ENCODE results near the gene FAM234A. TPM values are rescaled to one million over a fixed set of nuclear protein-coding genes. Genes with fewer than 3 reads are reported as not detected.
"Not testable (repeated sequence)": the region's sequence is repeated elsewhere in the genome, so short reads cannot be mapped to it uniquely, and the experiment has no call there.

FAM234A gene
- total RNA-seq, 1 donor from 2014 or later: 171 TPM

DNA sequence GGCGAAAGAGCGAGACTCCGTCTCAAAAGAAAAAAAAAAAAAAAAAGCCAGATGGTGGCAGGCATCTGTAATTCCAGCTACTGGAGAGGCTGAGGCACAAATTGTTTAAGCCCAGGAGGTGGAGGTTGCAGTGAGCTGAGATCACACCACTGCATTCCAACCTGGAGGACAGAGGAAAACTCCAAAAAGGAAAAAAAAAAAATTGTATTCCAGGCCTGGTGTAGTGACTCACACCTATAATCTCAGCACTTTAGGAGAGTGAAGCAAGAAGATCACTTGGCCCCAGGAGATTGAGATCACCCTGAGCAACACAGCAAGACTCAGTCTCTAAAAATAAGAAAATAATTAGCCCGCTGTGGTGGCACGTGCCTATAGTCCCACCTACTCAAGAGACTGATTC is 34.2 kb upstream of the FAM234A start:
- TF ChIP-seq, protein P1, sequence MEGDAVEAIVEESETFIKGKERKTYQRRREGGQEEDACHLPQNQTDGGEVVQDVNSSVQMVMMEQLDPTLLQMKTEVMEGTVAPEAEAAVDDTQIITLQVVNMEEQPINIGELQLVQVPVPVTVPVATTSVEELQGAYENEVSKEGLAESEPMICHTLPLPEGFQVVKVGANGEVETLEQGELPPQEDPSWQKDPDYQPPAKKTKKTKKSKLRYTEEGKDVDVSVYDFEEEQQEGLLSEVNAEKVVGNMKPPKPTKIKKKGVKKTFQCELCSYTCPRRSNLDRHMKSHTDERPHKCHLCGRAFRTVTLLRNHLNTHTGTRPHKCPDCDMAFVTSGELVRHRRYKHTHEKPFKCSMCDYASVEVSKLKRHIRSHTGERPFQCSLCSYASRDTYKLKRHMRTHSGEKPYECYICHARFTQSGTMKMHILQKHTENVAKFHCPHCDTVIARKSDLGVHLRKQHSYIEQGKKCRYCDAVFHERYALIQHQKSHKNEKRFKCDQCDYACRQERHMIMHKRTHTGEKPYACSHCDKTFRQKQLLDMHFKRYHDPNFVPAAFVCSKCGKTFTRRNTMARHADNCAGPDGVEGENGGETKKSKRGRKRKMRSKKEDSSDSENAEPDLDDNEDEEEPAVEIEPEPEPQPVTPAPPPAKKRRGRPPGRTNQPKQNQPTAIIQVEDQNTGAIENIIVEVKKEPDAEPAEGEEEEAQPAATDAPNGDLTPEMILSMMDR (IDR thresholded peaks at IDR 0.05): no peak
- H3K9me3 Mint-ChIP-seq (ENCODE audit: unreplicated experiment): no peaks in the 10 kb centered on the region
- H3K4me3 Mint-ChIP-seq (ENCODE audit: unreplicated experiment): no peak overlapping the region
- H3K27ac Mint-ChIP-seq (ENCODE audit: unreplicated experiment): no peak overlapping the region
- DNase-seq (ENCODE audit: extremely low spot score, unreplicated experiment): no peak
- H3K36me3 Mint-ChIP-seq (ENCODE audit: unreplicated experiment): peaks cover 22% of the 10 kb centered on the region
- H3K27me3 Mint-ChIP-seq (ENCODE audit: unreplicated experiment): no peaks in the 10 kb centered on the region
- no peaks in the 10 kb centered on the region for H3K4me1 Mint-ChIP-seq (ENCODE audit: unreplicated experiment)

DNA sequence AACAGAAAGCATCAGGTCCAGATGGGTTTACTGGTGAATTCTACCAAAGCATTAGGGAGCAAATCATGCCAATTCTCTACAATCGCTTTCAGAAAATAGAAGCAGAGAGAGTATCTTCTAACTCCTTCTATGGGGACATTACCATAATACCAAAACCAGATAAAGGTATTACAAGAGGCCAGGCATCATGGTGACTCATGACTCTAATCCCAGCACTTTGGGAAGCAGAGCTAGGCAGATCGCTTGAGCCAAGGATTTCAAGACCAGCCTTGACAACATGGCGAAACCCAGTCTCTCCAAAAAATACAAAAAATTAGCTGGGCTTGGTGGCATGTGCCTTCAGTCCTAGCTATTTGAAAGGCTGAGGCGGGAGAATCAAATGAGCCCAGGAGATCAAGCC is 31.4 kb upstream of the FAM234A start:
- no peak for DNase-seq (ENCODE audit: extremely low spot score, unreplicated experiment)
- TF ChIP-seq, protein P1 (IDR thresholded peaks at IDR 0.05): no peak
- H3K9me3 Mint-ChIP-seq (ENCODE audit: unreplicated experiment): no peaks in the 10 kb centered on the region

DNA sequence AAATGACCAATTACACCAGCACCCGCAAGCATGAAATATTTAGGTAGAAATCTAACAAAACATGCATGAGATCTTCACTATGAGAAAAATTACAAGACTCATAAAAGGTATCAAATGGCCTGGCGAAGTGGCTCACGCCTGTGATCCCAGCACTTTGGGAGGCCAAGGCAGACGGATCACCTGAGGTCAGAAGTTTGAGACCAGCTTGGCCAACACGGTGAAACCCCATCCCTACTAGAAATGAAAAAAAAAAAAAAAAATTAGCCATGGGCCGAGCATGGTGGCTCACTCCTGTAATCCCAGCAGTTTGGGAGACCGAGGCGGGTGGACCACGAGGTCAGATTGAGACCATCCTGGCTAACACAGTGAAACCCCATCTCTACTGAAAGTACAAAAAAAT is 30.6 kb upstream of the FAM234A start:
- DNase-seq (ENCODE audit: extremely low spot score, unreplicated experiment); H3K9me3 Mint-ChIP-seq (ENCODE audit: unreplicated experiment); H3K27me3 Mint-ChIP-seq (ENCODE audit: unreplicated experiment); H3K27ac Mint-ChIP-seq (ENCODE audit: unreplicated experiment); H3K4me3 Mint-ChIP-seq (ENCODE audit: unreplicated experiment); H3K4me1 Mint-ChIP-seq (ENCODE audit: unreplicated experiment): not testable (repeated sequence)
- H3K36me3 Mint-ChIP-seq (ENCODE audit: unreplicated experiment): peaks cover 34% of the 10 kb centered on the region

More for the DNA sequence above, 31.4 kb upstream of the FAM234A start:
- Mint-ChIP-seq H3K27me3 (ENCODE audit: unreplicated experiment) (no peaks in the 10 kb centered on the region), H3K4me3 (ENCODE audit: unreplicated experiment) (no peak overlapping the region), H3K36me3 (ENCODE audit: unreplicated experiment) (peaks cover 36% of the 10 kb centered on the region), H3K4me1 (ENCODE audit: unreplicated experiment) (no peaks in the 10 kb centered on the region), H3K27ac (ENCODE audit: unreplicated experiment) (no peak overlapping the region)

DNA sequence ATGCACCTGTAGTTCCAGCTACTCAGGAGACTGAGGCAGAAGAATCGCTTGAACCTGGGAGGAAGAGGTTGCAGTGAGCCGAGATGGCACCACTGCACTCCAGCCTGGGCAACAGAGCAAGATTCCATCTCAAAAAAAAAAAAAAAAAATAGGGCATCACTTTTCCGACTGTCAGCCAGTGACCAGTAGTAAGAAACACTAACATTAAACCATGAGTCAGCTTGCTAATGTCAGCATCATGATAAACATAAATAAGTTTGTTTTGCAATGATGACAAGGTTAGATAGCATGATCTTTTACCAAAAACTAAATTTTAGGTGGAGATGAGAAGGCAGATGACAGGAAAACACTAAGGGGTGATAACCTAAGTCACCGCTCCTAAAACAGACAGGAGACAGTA is 25.3 kb upstream of the FAM234A start:
- not testable (repeated sequence) for H3K27ac Mint-ChIP-seq (ENCODE audit: unreplicated experiment); DNase-seq (ENCODE audit: extremely low spot score, unreplicated experiment); H3K4me3 Mint-ChIP-seq (ENCODE audit: unreplicated experiment); H3K9me3 Mint-ChIP-seq (ENCODE audit: unreplicated experiment); H3K4me1 Mint-ChIP-seq (ENCODE audit: unreplicated experiment); H3K27me3 Mint-ChIP-seq (ENCODE audit: unreplicated experiment)
- peaks cover 31% of the 10 kb centered on the region for H3K36me3 Mint-ChIP-seq (ENCODE audit: unreplicated experiment)

DNA sequence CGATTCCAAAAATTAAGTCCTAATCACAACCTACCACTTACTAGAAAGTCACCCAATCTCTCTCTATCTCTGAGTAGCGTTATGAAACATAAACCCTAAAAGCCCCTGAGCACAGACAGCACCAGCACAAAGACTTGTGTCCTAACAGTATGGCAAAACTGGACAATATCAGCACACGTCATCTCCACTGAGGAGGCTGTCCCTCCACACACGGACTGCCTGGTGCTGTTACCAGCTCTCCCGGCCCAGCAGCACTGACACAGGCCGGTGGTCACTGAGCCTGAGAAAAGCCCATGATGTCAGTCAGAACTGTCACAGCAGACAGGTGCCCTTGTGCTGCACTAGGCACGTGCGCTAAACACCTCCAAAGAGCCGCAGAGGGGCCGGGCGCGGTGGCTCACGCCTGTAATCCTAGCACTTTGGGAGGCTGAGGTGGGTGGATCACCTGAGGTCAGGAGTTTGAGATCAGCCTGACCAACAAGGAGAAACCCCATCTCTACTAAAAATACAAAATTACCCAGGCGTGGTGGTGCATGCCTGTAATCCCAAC is 22.9 kb upstream of the FAM234A start:
- H3K4me1 Mint-ChIP-seq (ENCODE audit: unreplicated experiment): not testable (repeated sequence)

DNA sequence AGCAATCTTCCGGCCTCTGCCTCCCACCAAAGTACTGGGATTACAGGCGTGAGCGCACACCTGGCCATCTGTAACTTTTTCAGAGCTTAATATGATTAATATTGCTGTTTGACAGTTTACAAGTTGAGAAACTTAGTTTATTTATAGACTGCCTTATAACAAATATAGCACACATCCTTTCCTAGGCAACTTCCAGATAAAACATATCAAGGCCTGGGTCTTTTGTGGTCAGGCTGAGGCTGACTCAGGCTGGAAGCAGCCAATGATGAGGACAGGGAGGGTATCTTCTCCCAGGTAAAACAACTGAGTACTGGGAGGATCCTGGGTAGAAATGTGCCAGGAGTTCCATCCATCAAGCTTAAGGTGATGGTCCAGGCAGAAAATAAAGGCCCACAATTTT is 21.6 kb upstream of the FAM234A start:
- no peak overlapping the region for H3K27ac Mint-ChIP-seq (ENCODE audit: unreplicated experiment)
- no peaks in the 10 kb centered on the region for H3K9me3 Mint-ChIP-seq (ENCODE audit: unreplicated experiment)
- no peaks in the 10 kb centered on the region for H3K4me1 Mint-ChIP-seq (ENCODE audit: unreplicated experiment)
- TF ChIP-seq, protein P1 (IDR thresholded peaks at IDR 0.05): no peak
- peaks cover 25% of the 10 kb centered on the region for H3K36me3 Mint-ChIP-seq (ENCODE audit: unreplicated experiment)
- no peaks in the 10 kb centered on the region for H3K27me3 Mint-ChIP-seq (ENCODE audit: unreplicated experiment)
- no peak overlapping the region for H3K4me3 Mint-ChIP-seq (ENCODE audit: unreplicated experiment)
- DNase-seq (ENCODE audit: extremely low spot score, unreplicated experiment): no peak

More for the DNA sequence above, 22.9 kb upstream of the FAM234A start:
- peaks cover 27% of the 10 kb centered on the region for H3K36me3 Mint-ChIP-seq (ENCODE audit: unreplicated experiment)
- H3K4me3 Mint-ChIP-seq (ENCODE audit: unreplicated experiment); H3K9me3 Mint-ChIP-seq (ENCODE audit: unreplicated experiment); H3K27ac Mint-ChIP-seq (ENCODE audit: unreplicated experiment); H3K27me3 Mint-ChIP-seq (ENCODE audit: unreplicated experiment); DNase-seq (ENCODE audit: extremely low spot score, unreplicated experiment): not testable (repeated sequence)

DNA sequence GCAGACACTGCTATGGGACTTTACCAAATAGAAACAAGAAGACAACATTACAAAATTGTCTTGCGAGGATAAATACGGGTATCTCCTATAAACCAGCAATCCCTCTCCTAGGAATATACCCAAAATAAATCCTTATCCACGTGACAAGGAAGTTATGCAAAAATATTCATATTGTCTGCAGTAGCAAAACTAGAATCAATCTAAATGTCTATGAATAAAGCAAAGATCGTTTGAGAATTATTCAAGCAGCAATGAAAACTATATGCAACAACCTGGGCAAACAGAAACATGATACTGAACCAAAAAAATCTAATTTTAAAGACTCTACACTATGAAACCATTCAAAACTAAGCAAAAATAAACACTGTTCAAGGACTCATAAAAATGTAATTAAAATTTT is 14.6 kb upstream of the FAM234A start:
- no peak overlapping the region for H3K27ac Mint-ChIP-seq (ENCODE audit: unreplicated experiment)
- no peak overlapping the region for H3K4me3 Mint-ChIP-seq (ENCODE audit: unreplicated experiment)
- H3K9me3 Mint-ChIP-seq (ENCODE audit: unreplicated experiment): no peaks in the 10 kb centered on the region
- peaks cover 23% of the 10 kb centered on the region for H3K36me3 Mint-ChIP-seq (ENCODE audit: unreplicated experiment)
- H3K27me3 Mint-ChIP-seq (ENCODE audit: unreplicated experiment): no peaks in the 10 kb centered on the region
- DNase-seq (ENCODE audit: extremely low spot score, unreplicated experiment): no peak
- H3K4me1 Mint-ChIP-seq (ENCODE audit: unreplicated experiment): no peaks in the 10 kb centered on the region
- TF ChIP-seq, protein P1 (IDR thresholded peaks at IDR 0.05): no peak
